Measurements from ENCODE around the gene ANKRD55.
"Not testable (repeated sequence)": the region's sequence is repeated elsewhere in the genome, so short reads cannot be mapped to it uniquely, and the experiment has no call there.

ANKRD55 gene

GRCh38 chr5:56110646-56111403, 122.3 kb downstream of the ANKRD55 start:
- Mint-ChIP-seq H3K27ac (no peak overlapping the region), H3K27me3 (no peaks in the 10 kb centered on the region), H3K9me3 (no peaks in the 10 kb centered on the region), H3K4me1 (ENCODE audit: low read depth) (peaks cover 20% of the 10 kb centered on the region), H3K36me3 (ENCODE audit: low read depth) (no peaks in the 10 kb centered on the region), H3K4me3 (no peak overlapping the region)

GRCh38 chr5:56108246-56108645, 124.9 kb downstream of the ANKRD55 start:
- Mint-ChIP-seq H3K36me3 (ENCODE audit: low read depth) (no peaks in the 10 kb centered on the region), H3K4me3 (no peak overlapping the region), H3K9me3 (no peaks in the 10 kb centered on the region), H3K27me3 (peaks cover 2% of the 10 kb centered on the region), H3K27ac (no peak overlapping the region), H3K4me1 (ENCODE audit: low read depth) (peaks cover 29% of the 10 kb centered on the region)

GRCh38 chr5:56106837-56107236, 126.3 kb downstream of the ANKRD55 start:
- H3K4me1 Mint-ChIP-seq (ENCODE audit: low read depth), result peaks cover 33% of the 10 kb centered on the region
- H3K27me3 Mint-ChIP-seq, result peaks cover 2% of the 10 kb centered on the region
- no peaks in the 10 kb centered on the region for H3K36me3 Mint-ChIP-seq (ENCODE audit: low read depth)
- H3K9me3 Mint-ChIP-seq, result no peaks in the 10 kb centered on the region
- no peak overlapping the region for H3K4me3 Mint-ChIP-seq
- H3K27ac Mint-ChIP-seq, result no peak overlapping the region

- no peak overlapping the region for H3K4me3 Mint-ChIP-seq
- peaks cover 39% of the 10 kb centered on the region for H3K4me1 Mint-ChIP-seq (ENCODE audit: low read depth)
- H3K27ac Mint-ChIP-seq, result no peak overlapping the region
- H3K27me3 Mint-ChIP-seq, result peaks cover 2% of the 10 kb centered on the region
- no peaks in the 10 kb centered on the region for H3K36me3 Mint-ChIP-seq (ENCODE audit: low read depth)
- no peaks in the 10 kb centered on the region for H3K9me3 Mint-ChIP-seq
Observed at GRCh38 chr5:56105511-56106291, 127.4 kb downstream of the ANKRD55 start.

- Mint-ChIP-seq H3K36me3 (ENCODE audit: low read depth) (no peaks in the 10 kb centered on the region), H3K9me3 (no peaks in the 10 kb centered on the region), H3K27me3 (peaks cover 2% of the 10 kb centered on the region), H3K4me1 (ENCODE audit: low read depth) (peaks cover 58% of the 10 kb centered on the region), H3K27ac (no peak overlapping the region), H3K4me3 (no peak overlapping the region)
Observed at GRCh38 chr5:56102889-56103288, 130.2 kb downstream of the ANKRD55 start.

- H3K36me3 Mint-ChIP-seq (ENCODE audit: low read depth); H3K27ac Mint-ChIP-seq; H3K4me3 Mint-ChIP-seq; H3K27me3 Mint-ChIP-seq; H3K9me3 Mint-ChIP-seq: not testable (repeated sequence)
- peaks cover 53% of the 10 kb centered on the region for H3K4me1 Mint-ChIP-seq (ENCODE audit: low read depth)
Observed at GRCh38 chr5:56102207-56102606, 130.9 kb downstream of the ANKRD55 start.

GRCh38 chr5:56101180-56101579, 131.9 kb downstream of the ANKRD55 start:
- Mint-ChIP-seq H3K36me3 (ENCODE audit: low read depth) (no peaks in the 10 kb centered on the region), H3K4me3 (no peak overlapping the region), H3K9me3 (no peaks in the 10 kb centered on the region), H3K27ac (no peak overlapping the region), H3K4me1 (ENCODE audit: low read depth) (peaks cover 47% of the 10 kb centered on the region), H3K27me3 (peaks cover 2% of the 10 kb centered on the region)

GRCh38 chr5:56100439-56101176, 132.5 kb downstream of the ANKRD55 start:
- Mint-ChIP-seq H3K36me3 (ENCODE audit: low read depth) (no peaks in the 10 kb centered on the region), H3K27ac (peak overlapping the region; percentile 43), H3K4me3 (no peak overlapping the region), H3K27me3 (peaks cover 2% of the 10 kb centered on the region), H3K9me3 (no peaks in the 10 kb centered on the region), H3K4me1 (ENCODE audit: low read depth) (peaks cover 45% of the 10 kb centered on the region)

- H3K9me3 Mint-ChIP-seq, result no peaks in the 10 kb centered on the region
- H3K36me3 Mint-ChIP-seq (ENCODE audit: low read depth), result no peaks in the 10 kb centered on the region
- H3K27ac Mint-ChIP-seq, result no peak overlapping the region
- H3K4me1 Mint-ChIP-seq (ENCODE audit: low read depth), result peaks cover 50% of the 10 kb centered on the region
- no peak overlapping the region for H3K4me3 Mint-ChIP-seq
- H3K27me3 Mint-ChIP-seq, result no peaks in the 10 kb centered on the region
Observed at GRCh38 chr5:56099346-56099745, 133.8 kb downstream of the ANKRD55 start.

GRCh38 chr5:56097055-56097454, 136.1 kb downstream of the ANKRD55 start:
- H3K9me3 Mint-ChIP-seq, result no peaks in the 10 kb centered on the region
- H3K27ac Mint-ChIP-seq, result no peak overlapping the region
- H3K4me1 Mint-ChIP-seq (ENCODE audit: low read depth), result peaks cover 62% of the 10 kb centered on the region
- no peak overlapping the region for H3K4me3 Mint-ChIP-seq
- H3K27me3 Mint-ChIP-seq, result no peaks in the 10 kb centered on the region
- H3K36me3 Mint-ChIP-seq (ENCODE audit: low read depth), result no peaks in the 10 kb centered on the region

- no peaks in the 10 kb centered on the region for H3K9me3 Mint-ChIP-seq
- no peaks in the 10 kb centered on the region for H3K27me3 Mint-ChIP-seq
- H3K4me3 Mint-ChIP-seq, result no peak overlapping the region
- H3K4me1 Mint-ChIP-seq (ENCODE audit: low read depth), result peaks cover 69% of the 10 kb centered on the region
- peak overlapping the region; percentile 17 for H3K27ac Mint-ChIP-seq
- H3K36me3 Mint-ChIP-seq (ENCODE audit: low read depth), result no peaks in the 10 kb centered on the region
Observed at GRCh38 chr5:56095579-56096102, 137.5 kb downstream of the ANKRD55 start.

GRCh38 chr5:56094579-56095361, 138.4 kb downstream of the ANKRD55 start:
- H3K36me3 Mint-ChIP-seq (ENCODE audit: low read depth), result no peaks in the 10 kb centered on the region
- H3K27ac Mint-ChIP-seq, result peak overlapping the region; percentile 67
- H3K9me3 Mint-ChIP-seq, result no peaks in the 10 kb centered on the region
- H3K27me3 Mint-ChIP-seq, result no peaks in the 10 kb centered on the region
- peaks cover 69% of the 10 kb centered on the region for H3K4me1 Mint-ChIP-seq (ENCODE audit: low read depth)
- H3K4me3 Mint-ChIP-seq, result no peak overlapping the region

- Mint-ChIP-seq H3K36me3 (ENCODE audit: low read depth) (no peaks in the 10 kb centered on the region), H3K9me3 (no peaks in the 10 kb centered on the region), H3K27ac (peak overlapping the region; percentile 67), H3K4me3 (no peak overlapping the region), H3K4me1 (ENCODE audit: low read depth) (peaks cover 71% of the 10 kb centered on the region), H3K27me3 (no peaks in the 10 kb centered on the region)
Observed at GRCh38 chr5:56093970-56094369, 139.2 kb downstream of the ANKRD55 start.

- Mint-ChIP-seq H3K4me3 (no peak overlapping the region), H3K9me3 (no peaks in the 10 kb centered on the region), H3K27ac (peak overlapping the region; percentile 28), H3K36me3 (ENCODE audit: low read depth) (no peaks in the 10 kb centered on the region), H3K4me1 (ENCODE audit: low read depth) (peaks cover 65% of the 10 kb centered on the region), H3K27me3 (no peaks in the 10 kb centered on the region)
Observed at GRCh38 chr5:56092115-56092514, 141.0 kb downstream of the ANKRD55 start.

Data from stimulated activated naive CD8-positive, alpha-beta T cell treated with anti-CD3 and anti-CD28 coated beads, Interleukin-15, Interleukin-2, amounts not matched to agents 100 ng/mL and 50 ng/mL, for 24 hours (primary cell).